HL-60 (cell line): Measurements from ENCODE around the gene NEGR1.

ENCODE experiments used
- CTCF ChIP-seq: IDR thresholded peaks from one replicate; pipeline ENCODE4 v1.5.1; 2011; ENCODE audit warnings: low read length, control low read depth, inconsistent platforms; ENCODE audit not compliant: insufficient read depth
- GABPA ChIP-seq: IDR thresholded peaks from 2 replicates; pipeline ENCODE4 v1.6.1; 2012; ENCODE audit warnings: low read depth
- POLR2AphosphoS5 ChIP-seq: IDR thresholded peaks from 2 replicates; pipeline ENCODE4 v1.6.1; 2012; ENCODE audit warnings: low read depth
- REST ChIP-seq: IDR thresholded peaks from 2 replicates; pipeline ENCODE4 v1.6.1; 2012; ENCODE audit warnings: low read depth; ENCODE audit not compliant: insufficient replicate concordance

GRCh38 chr1:71362691-71363090 lies 919.6 kb downstream of the NEGR1 start:
- TF ChIP-seq CTCF (no peak), REST (no peak), GABPA (no peak), POLR2AphosphoS5 (no peak)
